Suppressor macrophage (primary cell): ENCODE measurements around the gene SHROOM3.

ENCODE experiments used
- DNase-seq, 4 experiments: peaks; one replicate each; pipeline ENCODE4 v3.0.0-alpha.2; 2020 to 2022

Gene SHROOM3

DNA sequence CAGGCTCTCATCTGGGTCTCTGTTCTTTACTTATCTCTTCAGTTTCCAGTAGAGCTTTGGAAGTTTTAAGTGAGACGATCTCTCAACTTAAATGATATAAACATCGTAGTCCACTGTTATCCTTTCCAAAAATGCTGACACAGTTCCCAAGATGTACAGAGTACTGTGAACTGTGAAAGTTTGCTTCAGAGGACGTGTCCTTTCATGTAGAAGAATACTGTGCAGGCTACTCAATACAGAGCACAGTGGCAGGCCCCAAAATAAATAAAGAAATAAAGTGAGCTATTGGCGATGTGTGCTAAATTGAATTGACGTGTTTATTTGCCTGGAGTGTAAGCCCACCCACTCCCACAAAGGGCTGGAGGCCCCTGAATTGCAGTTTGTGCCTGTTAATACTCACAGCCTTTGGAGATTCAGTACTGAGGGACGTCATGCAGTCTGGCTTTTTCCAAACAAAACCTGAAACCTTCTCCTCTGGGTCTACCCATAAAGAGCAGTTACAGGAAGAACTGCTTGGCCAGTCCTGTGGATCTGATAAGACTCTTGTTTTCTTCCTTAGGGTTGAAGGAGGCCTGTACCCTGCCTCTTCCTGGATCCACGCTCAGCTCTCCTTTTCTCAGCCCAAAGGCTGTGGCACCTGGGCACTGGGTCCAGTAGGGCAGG is 396.8 kb downstream of the SHROOM3 start:
- no peak for DNase-seq
